B cell (primary cell): ENCODE measurements around the gene PLCB3. TPM values are rescaled to one million over a fixed set of nuclear protein-coding genes. Genes with fewer than 3 reads are reported as not detected.

Experiments
- ATAC-seq: fragments of 200-7000 bp; cut with Tn5 transposase; one replicate; pipeline ENCODE4 v1.10.0; 2021; ENCODE audit warnings: low read depth, mild to moderate bottlenecking, moderate number of reproducible peaks, moderate library complexity
- CTCF ChIA-PET: fragments of 350-600 bp; sonication (Branson Sonifier 250); formaldehyde crosslinking; loops from one replicate; lab custom pipeline; 2021; ENCODE audit warnings: antibody characterized with exemption, inconsistent platforms; lab: Charles Lee
- POLR2A ChIA-PET: fragments of 350-600 bp; sonication (Branson Sonifier 250); formaldehyde crosslinking; loops from one replicate; lab custom pipeline; 2021; ENCODE audit warnings: antibody characterized with exemption; lab: Charles Lee
- DNase-seq: peaks from one replicate; pipeline ENCODE4 v3.0.0; 2013
- H2AFZ ChIP-seq: 2 replicates; pipeline ENCODE4 v1.6.1; 2012; ENCODE audit warnings: mild to moderate bottlenecking, low read depth, low read length; ENCODE audit not compliant: insufficient read depth, poor library complexity, severe bottlenecking
- H3K27ac ChIP-seq, 2 donors: 1 replicate in 1 of 2; 2 replicates in 1 of 2; pipeline ENCODE4 v1.5.1; 2012 to 2013; ENCODE audit warnings: low read length in 2 of 2, mild to moderate bottlenecking in 2 of 2, moderate library complexity in 1 of 2
- H3K27me3 ChIP-seq, 4 experiments: fragments of 200-600 bp in 1 of 4; sonication (generic) in 1 of 4; replicated peaks in 1 of 4; 1 replicate in 2 of 4; 2 replicates in 2 of 4; pipeline versions ENCODE4 v1.6.1 to v1.7.0; 2013 to 2016; ENCODE audit warnings: low read length in 3 of 4, mild to moderate bottlenecking in 2 of 4, mixed read lengths in 1 of 4, moderate library complexity in 1 of 4; ENCODE audit not compliant: insufficient read depth in 4 of 4, control insufficient read depth in 3 of 4; ENCODE audit errors: control extremely low read depth in 1 of 4
- H3K36me3 ChIP-seq, 2 experiments: replicated peaks in 1 of 2; 1 replicate in 1 of 2; 2 replicates in 1 of 2; pipeline versions ENCODE4 v1.6.1 to v1.7.1; 2013; ENCODE audit warnings: low read length in 1 of 2; ENCODE audit not compliant: insufficient read depth in 2 of 2, control insufficient read depth in 1 of 2; ENCODE audit errors: control extremely low read depth in 1 of 2, extremely low read depth in 1 of 2
- H3K4me1 ChIP-seq, 2 donors: fragments of 200-600 bp in 1 of 2; sonication (generic) in 1 of 2; 1 replicate in 1 of 2; 2 replicates in 1 of 2; pipeline versions ENCODE4 v1.5.1 to v1.6.1; 2013 to 2017; ENCODE audit warnings: low read length in 2 of 2; ENCODE audit not compliant: control insufficient read depth in 2 of 2, insufficient read depth in 2 of 2
- H3K4me2 ChIP-seq: replicated peaks from 2 replicates; pipeline ENCODE3; 2012; ENCODE audit warnings: mild to moderate bottlenecking, low read depth, low read length; ENCODE audit not compliant: poor library complexity, severe bottlenecking
- H3K4me3 ChIP-seq, 5 experiments: fragments of 200-600 bp in 1 of 5; sonication (generic) in 1 of 5; 1 replicate in 3 of 5; 2 replicates in 2 of 5; pipeline versions ENCODE4 v1.5.1 to v1.7.0; 2011 to 2016; ENCODE audit warnings: low read length in 4 of 5, mild to moderate bottlenecking in 4 of 5, low read depth in 2 of 5, control low read depth in 1 of 5, moderate library complexity in 1 of 5; ENCODE audit not compliant: insufficient read depth in 1 of 5; ENCODE audit errors: control extremely low read depth in 1 of 5, extremely low read depth in 1 of 5
- H3K79me2 ChIP-seq: fragments of 200-600 bp; sonication (generic); one replicate; pipeline ENCODE4 v1.6.0; 2016; ENCODE audit warnings: low read length; ENCODE audit not compliant: control insufficient read depth, insufficient read depth
- H3K9ac ChIP-seq: fragments of 200-600 bp; sonication (generic); 2 replicates; pipeline ENCODE4 v1.6.1; 2017; ENCODE audit warnings: mild to moderate bottlenecking, low read length, moderate library complexity
- H3K9me3 ChIP-seq, 3 donors: one replicate each; pipeline versions ENCODE4 v1.6.1 to v1.7.1; 2013; ENCODE audit warnings: low read length in 2 of 3; ENCODE audit not compliant: control insufficient read depth in 2 of 3, insufficient read depth in 1 of 3; ENCODE audit errors: control extremely low read depth in 1 of 3
- H4K20me1 ChIP-seq: 2 replicates; pipeline ENCODE4 v1.6.0; 2012; ENCODE audit warnings: mild to moderate bottlenecking, low read length; ENCODE audit not compliant: insufficient read depth, control insufficient read depth, poor library complexity, severe bottlenecking
- H3K27ac Mint-ChIP-seq: one replicate; pipeline ENCODE4 v1.8.0; 2021; ENCODE audit warnings: mixed read lengths
- H3K27me3 Mint-ChIP-seq: one replicate; pipeline ENCODE4 v1.8.0; 2021; ENCODE audit warnings: mixed read lengths
- H3K4me1 Mint-ChIP-seq: one replicate; pipeline ENCODE4 v1.8.0; 2021; ENCODE audit warnings: mixed read lengths
- H3K4me3 Mint-ChIP-seq: one replicate; pipeline ENCODE4 v1.8.0; 2021; ENCODE audit warnings: mixed read lengths
- H3K9me3 Mint-ChIP-seq: one replicate; pipeline ENCODE4 v1.8.0; 2022; ENCODE audit warnings: mixed read lengths; ENCODE audit not compliant: insufficient read depth
- EZH2 ChIP-seq: IDR thresholded peaks from 2 replicates; pipeline ENCODE4 v1.6.1; 2012; ENCODE audit warnings: borderline replicate concordance, low read depth, mild to moderate bottlenecking, moderate library complexity, low read length; ENCODE audit not compliant: insufficient read depth, poor library complexity, severe bottlenecking
- WGBS: methylation state at CpG from one replicate; pipeline ENCODE4 v1.1.5; 2013; ENCODE audit warnings: missing lambda C conversion rate; ENCODE audit not compliant: insufficient coverage; 5-methylcytosine and 5-hydroxymethylcytosine counted together
- intact Hi-C: fragments of 100-400 bp; cut with micrococcal nuclease; formaldehyde crosslinking; loops from one replicate; pipeline ENCODE4 v1.10.0; 2022
- polyA plus RNA-seq: library from polyadenylated mRNA; depleted of rRNA; stranded (reverse); fragments of >200 nt; gene quantifications from 2 replicates; pipeline ENCODE4 v1.2.3, GENCODE V29; 2012
- total RNA-seq, 2 donors: library from RNA; stranded (reverse); fragments of 120-200 nt in 1 of 2; gene quantifications; 1 replicate in 1 of 2; 2 replicates in 1 of 2; pipeline versions ENCODE4 v1.2.3 to v1.2.4, GENCODE V29; 2013 to 2022
- TF ChIP-seq, protein P1 (sequence below): fragments of 200-600 bp; IDR thresholded peaks from one replicate; pipeline ENCODE4 v1.8.0; 2022; ENCODE audit warnings: antibody characterized with exemption, mild to moderate bottlenecking

PLCB3 gene
- total and polyA plus RNA-seq, 2 donors (not counting 1 experiment from before 2014, with no cell fraction given) = 3.0 to 8.1 TPM

DNA sequence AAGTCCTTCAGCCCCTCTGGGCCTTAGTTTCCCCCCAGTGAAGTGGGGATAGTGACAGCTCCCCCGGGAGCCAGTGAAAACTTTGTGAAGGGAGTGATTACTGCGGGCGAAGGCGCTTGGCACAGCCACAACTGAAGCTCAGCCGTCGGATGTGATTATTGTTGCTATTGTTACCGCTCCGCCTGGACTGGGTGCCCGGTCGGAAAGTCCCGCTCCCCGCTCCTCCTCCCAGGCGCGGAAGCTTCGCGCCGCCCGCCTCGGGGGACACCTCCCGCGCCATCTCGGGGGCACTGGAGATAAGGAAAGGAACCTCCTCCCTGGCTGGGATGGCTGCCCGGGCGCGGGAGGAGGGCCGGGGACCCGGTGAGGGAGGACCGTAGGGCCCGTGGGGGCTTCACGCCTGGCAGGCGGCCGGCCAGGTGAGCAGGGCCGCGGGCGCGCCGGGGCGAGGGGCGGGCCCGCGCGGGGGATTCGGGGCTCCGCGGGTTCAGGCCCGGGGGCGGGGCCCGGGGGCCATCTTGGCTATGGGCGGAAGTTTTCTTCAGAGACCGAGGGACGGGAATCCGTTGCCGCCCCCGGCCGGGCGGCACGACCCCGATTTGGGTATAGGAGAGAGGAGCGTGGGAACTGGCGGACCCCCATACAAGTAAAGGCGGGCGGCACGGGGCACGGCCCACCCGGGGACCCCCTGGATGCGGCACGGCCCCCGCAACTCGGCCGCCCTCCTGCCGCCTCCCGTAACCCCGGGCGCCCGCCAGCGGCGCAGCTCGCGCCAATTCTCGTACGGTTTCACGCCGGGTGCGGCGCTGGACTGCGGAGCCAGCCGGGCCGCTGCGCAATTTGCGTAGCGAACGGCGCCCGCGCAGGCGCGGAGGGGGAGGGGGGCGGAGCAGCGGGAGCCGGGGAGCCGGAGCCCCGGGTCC, 33.9 kb downstream of the PLCB3 start, which contains the start of gene GPR137:
GPR137 (plus strand) TSS at position 887 of the 923 bp plus-strand sequence. CDS start 677 bp downstream, outside the sequence.
- CTCF ChIA-PET = interaction anchor here (0.6 to 4.6 kb wide), 12 partner anchors 10 to 188 kb away, joined by 3 to 33 read pairs (median 5); partner anchors contain the start of genes CATSPERZ, PLCB3, PPP1R14B and PRDX5
- Histone ChIP-seq H3K4me2 (peak within 1 kb of the TSS; percentile 97), H3K4me3 (peak within 1 kb of the TSS; percentile 61 to 97 (median 90)), H3K27me3 (peaks cover 0 to 2% (median under 1%) of the 10 kb centered on the region in 4 experiments), H3K27ac (peak within 1 kb of the TSS; percentile 100), H3K4me1 (peaks cover 13 to 18% of the 10 kb centered on the region in 2 donors), H3K36me3 (peaks cover 0 to 7% of the 10 kb centered on the region in 2 experiments), H3K9me3 (no peaks in the 10 kb centered on the region), H3K9ac (peak within 1 kb of the TSS; percentile 100), H2AFZ (peak within 1 kb of the TSS; percentile 74), H4K20me1 (peaks cover 16% of the 10 kb centered on the region), H3K79me2 (peaks cover 34% of the 10 kb centered on the region)
- Mint-ChIP-seq H3K9me3 (no peaks in the 10 kb centered on the region), H3K27ac (peak within 1 kb of the TSS; percentile 96), H3K4me1 (peaks cover 20% of the 10 kb centered on the region), H3K4me3 (peak within 1 kb of the TSS; percentile 90), H3K27me3 (no peaks in the 10 kb centered on the region)
- intact Hi-C loops = loop anchor here (1.0 to 2.0 kb wide), 8 partner anchors 15 to 100 kb away; partner anchors contain the start of genes DNAJC4, ESRRA, FKBP2 and PLCB3
- WGBS = under 1% methylated on average over 97 of the region's 102 CpGs
- TF ChIP-seq EZH2 = no peak
- TF ChIP-seq, protein P1, sequence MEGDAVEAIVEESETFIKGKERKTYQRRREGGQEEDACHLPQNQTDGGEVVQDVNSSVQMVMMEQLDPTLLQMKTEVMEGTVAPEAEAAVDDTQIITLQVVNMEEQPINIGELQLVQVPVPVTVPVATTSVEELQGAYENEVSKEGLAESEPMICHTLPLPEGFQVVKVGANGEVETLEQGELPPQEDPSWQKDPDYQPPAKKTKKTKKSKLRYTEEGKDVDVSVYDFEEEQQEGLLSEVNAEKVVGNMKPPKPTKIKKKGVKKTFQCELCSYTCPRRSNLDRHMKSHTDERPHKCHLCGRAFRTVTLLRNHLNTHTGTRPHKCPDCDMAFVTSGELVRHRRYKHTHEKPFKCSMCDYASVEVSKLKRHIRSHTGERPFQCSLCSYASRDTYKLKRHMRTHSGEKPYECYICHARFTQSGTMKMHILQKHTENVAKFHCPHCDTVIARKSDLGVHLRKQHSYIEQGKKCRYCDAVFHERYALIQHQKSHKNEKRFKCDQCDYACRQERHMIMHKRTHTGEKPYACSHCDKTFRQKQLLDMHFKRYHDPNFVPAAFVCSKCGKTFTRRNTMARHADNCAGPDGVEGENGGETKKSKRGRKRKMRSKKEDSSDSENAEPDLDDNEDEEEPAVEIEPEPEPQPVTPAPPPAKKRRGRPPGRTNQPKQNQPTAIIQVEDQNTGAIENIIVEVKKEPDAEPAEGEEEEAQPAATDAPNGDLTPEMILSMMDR = no peak
- POLR2A ChIA-PET = interaction anchor here (0.9 to 5.7 kb wide), 11 partner anchors 9 to 81 kb away, joined by 3 to 67 read pairs (median 5); partner anchors contain the start of genes CATSPERZ, ESRRA, FKBP2 and PLCB3
- peak; percentile 65 for ATAC-seq
- DNase-seq = peak; percentile 98
